K562 (cell line): ENCODE results near the gene B4GALT1. TPM values are rescaled to one million over a fixed set of nuclear protein-coding genes. Genes with fewer than 3 reads are reported as not detected.
A peak's percentile ranks its signal among the peaks of the same experiment; 100 is the strongest.

Experiments used
- ATF6 ChIP-seq: sonication (generic); formaldehyde crosslinking; IDR thresholded peaks from 2 replicates; pipeline ENCODE4 v1.4.0; 2020; ENCODE audit warnings: mild to moderate bottlenecking, missing genetic modification reagents
- ETV5 ChIP-seq: sonication (generic); formaldehyde crosslinking; IDR thresholded peaks from 2 replicates; pipeline ENCODE4 v1.4.0; 2020; ENCODE audit warnings: low read depth, mild to moderate bottlenecking, missing genetic modification reagents
- MIER1 ChIP-seq: fragments of 450-650 bp; IDR thresholded peaks from 2 replicates; pipeline ENCODE4 v1.6.1; 2016; ENCODE audit warnings: antibody characterized with exemption, mild to moderate bottlenecking, low read depth
- NFE2L1 ChIP-seq: fragments of 450-650 bp; IDR thresholded peaks from 2 replicates; pipeline ENCODE4 v1.6.1; 2016; ENCODE audit warnings: missing genetic modification characterization, low read depth, mild to moderate bottlenecking, missing compliant biosample characterization, moderate library complexity, borderline replicate concordance
- NRF1 ChIP-seq, 2 experiments: fragments of 450-650 bp; IDR thresholded peaks in 1 of 2; conservative IDR thresholded peaks in 1 of 2; 2 replicates each; pipeline ENCODE4 v1.6.1; 2014; ENCODE audit warnings: mild to moderate bottlenecking in 2 of 2
- PTBP1 ChIP-seq: fragments of 200-400 bp; formaldehyde crosslinking; IDR thresholded peaks from 2 replicates; pipeline ENCODE4 v1.6.1; 2017; ENCODE audit warnings: low read depth, low read length
- SNAPC5 ChIP-seq: fragments of 250-450 bp; sonication (Bioruptor Pico); IDR thresholded peaks from 2 replicates; pipeline ENCODE4 v1.8.0; 2021; ENCODE audit warnings: moderate library complexity, mild to moderate bottlenecking, inconsistent platforms
- TCF7 ChIP-seq: sonication (generic); IDR thresholded peaks from 2 replicates; pipeline ENCODE4 v1.6.1; 2016; ENCODE audit warnings: antibody characterized with exemption, borderline replicate concordance
- THAP7 ChIP-seq: fragments of 250-450 bp; sonication (Bioruptor Pico); IDR thresholded peaks from 2 replicates; pipeline ENCODE4 v1.5.0; 2021
- TRIM25 ChIP-seq: fragments of 450-650 bp; IDR thresholded peaks from 2 replicates; pipeline ENCODE4 v1.7.0; 2016; ENCODE audit warnings: borderline replicate concordance
- XRCC4 ChIP-seq: IDR thresholded peaks from one replicate; pipeline ENCODE4 v1.6.1; 2011; ENCODE audit not compliant: insufficient read depth, insufficient read length; ENCODE audit errors: extremely low read depth
- ZBTB9 ChIP-seq: fragments of 450-650 bp; formaldehyde crosslinking; IDR thresholded peaks from 2 replicates; pipeline ENCODE4 v1.4.0; 2020; ENCODE audit warnings: mild to moderate bottlenecking, moderate library complexity
- ZFP36 ChIP-seq: fragments of 150-350 bp; IDR thresholded peaks from 2 replicates; pipeline ENCODE4 v1.6.1; 2018; ENCODE audit warnings: low read length, low read depth; ENCODE audit not compliant: partially characterized antibody
- ZNF518B ChIP-seq: fragments of 250-450 bp; sonication (Bioruptor Pico); IDR thresholded peaks from 2 replicates; pipeline ENCODE4 v1.5.0; 2021; ENCODE audit warnings: mild to moderate bottlenecking, moderate library complexity
- polyA plus RNA-seq, 8 experiments: library from polyadenylated mRNA; depleted of rRNA in 4 of 8; stranded (reverse) in 5 of 8; unstranded in 3 of 8; fragments of >200 nt; fragmentation: Nextera tagmentation in 2 of 8; fragmentation: Illumina TruSeq in 1 of 8; extraction: Ambion mirVana in 2 of 8; extraction: Trizol in 1 of 8; gene quantifications; 2 replicates each; pipeline versions ENCODE4 v1.2.1 to v1.2.3, GENCODE V29; 2011 to 2014; ENCODE audit warnings: inconsistent platforms in 1 of 8, missing spikeins in 1 of 8
- total RNA-seq, 7 experiments: library from RNA; depleted of rRNA in 6 of 7; stranded (reverse); fragments of >200 nt in 6 of 7; fragmentation: Illumina TruSeq in 2 of 7; extraction: Trizol in 2 of 7; gene quantifications; 2 replicates each; pipeline versions ENCODE4 v1.2.1 to v1.2.3, GENCODE V29; 2011 to 2021; ENCODE audit warnings: low replicate concordance in 1 of 7

Gene B4GALT1
- total and polyA plus RNA-seq, 9 of the 15 experiments (the other 6 are each of a cell fraction or from before 2014, with no cell fraction given), result 4.1 to 26.8 (median 7.1) TPM

- TF ChIP-seq ZFP36 (peak; percentile 91), SNAPC5 (CRISPR knock-in tag) (no peak), ZNF518B (CRISPR knock-in tag) (no peak), TCF7 (no peak), XRCC4 (no peak), ZBTB9 (no peak), ETV5 (peak; percentile 42; the same call in 1 of the 2 replicates), NRF1 (conservative IDR thresholded peaks at IDR 0.05 in 1 of 2, IDR thresholded peaks at IDR 0.05 in 1 of 2) (peak; percentile 71 to 72), MIER1 (no peak), PTBP1 (no peak; the same call in 1 of the 2 replicates), NFE2L1 (tag) (no peak), TRIM25 (no peak), THAP7 (no peak), ATF6 (0 out of 2 replicates have a peak, but pooled peaks have one; percentile 66)
These were observed 90.8 kb downstream of the B4GALT1 start, which contains the start of gene SMU1 (continued) for GRCh38 chr9:33076046-33077004.
